HEK293 (cell line): ENCODE data around the gene ACAA2.

ENCODE experiments used
- CTCF ChIP-seq: fragments of 450-650 bp; formaldehyde crosslinking; IDR thresholded peaks from 2 replicates; pipeline ENCODE4 v1.5.1; 2016; ENCODE audit warnings: missing biosample characterization, missing genetic modification characterization
- YY1 ChIP-seq: fragments of 450-650 bp; formaldehyde crosslinking; IDR thresholded peaks from 2 replicates; pipeline ENCODE4 v1.5.1; 2018; ENCODE audit warnings: missing biosample characterization, missing genetic modification characterization
- ZEB2 ChIP-seq: fragments of 450-650 bp; formaldehyde crosslinking; IDR thresholded peaks from 2 replicates; pipeline ENCODE4 v1.5.1; 2016; ENCODE audit warnings: missing biosample characterization, missing genetic modification characterization
- ZNF76 ChIP-seq: fragments of 450-650 bp; formaldehyde crosslinking; IDR thresholded peaks from 2 replicates; pipeline ENCODE4; 2016; ENCODE audit warnings: low read depth, missing biosample characterization, missing genetic modification characterization, borderline replicate concordance

GRCh38 chr18:49762191-49763077 is 50.9 kb downstream of the ACAA2 start:
- no peak for TF ChIP-seq ZNF76 (tag by site-specific recombination)
- TF ChIP-seq YY1 (tag by site-specific recombination): no peak
- no peak for TF ChIP-seq ZEB2
- no peak for TF ChIP-seq CTCF (tag by site-specific recombination)
